ENCODE results near the gene PRKCZ. TPM values are rescaled to one million over a fixed set of nuclear protein-coding genes. Genes with fewer than 3 reads are reported as not detected.

PRKCZ gene
- polyA plus RNA-seq, 3 donors, result 0.74 to 1.9 (median 1.4) TPM

- H3K79me2 ChIP-seq (ENCODE audit: insufficient read depth, low read length), result no peaks in the 10 kb centered on the region
- H3K4me1 ChIP-seq (ENCODE audit: control insufficient read depth in 1 of 2, insufficient read depth in 2 of 2, low read length in 2 of 2), result no peaks in the 10 kb centered on the region
- H3K36me3 ChIP-seq (replicated peaks in 1 of 2; ENCODE audit: control insufficient read depth in 1 of 2, insufficient read depth in 2 of 2, low read length in 2 of 2), result no peaks in the 10 kb centered on the region
- Mint-ChIP-seq H3K36me3 (no peaks in the 10 kb centered on the region), H3K9me3 (peaks cover 0 to 3% (median 0%) of the 10 kb centered on the region in 7 donors), H3K4me3 (no peak overlapping the region), H3K27me3 (ENCODE audit: low read depth in 3 of 3) (peaks cover 2 to 6% (median 3%) of the 10 kb centered on the region in 3 donors), H3K27ac (no peak overlapping the region), H3K4me1 (no peaks in the 10 kb centered on the region)
- WGBS (ENCODE audit: insufficient coverage), result 94% methylated on average over 32 of the region's 35 CpGs
- H3K27ac ChIP-seq (ENCODE audit: low read depth in 1 of 2, low read length in 2 of 2), result no peak overlapping the region
- H3K4me3 ChIP-seq (replicated peaks in 1 of 3; ENCODE audit: low read depth in 2 of 3, low read length in 3 of 3), result no peak overlapping the region
- no peaks in the 10 kb centered on the region for H4K20me1 ChIP-seq (ENCODE audit: insufficient read depth, low read length)
- H3K9ac ChIP-seq (ENCODE audit: insufficient read depth, low read length, poor library complexity, severe bottlenecking), result no peak overlapping the region
- no peak for TF ChIP-seq CTCF (IDR thresholded peaks at IDR 0.05)
- H2AFZ ChIP-seq (ENCODE audit: insufficient read depth, low read depth, low read length, poor library complexity, severe bottlenecking), result no peak overlapping the region
- peaks cover 0 to 3% of the 10 kb centered on the region in 2 donors for H3K9me3 ChIP-seq (replicated peaks in 1 of 2; ENCODE audit: control insufficient read depth in 1 of 2, insufficient read depth in 1 of 2, low read length in 2 of 2)
- intact Hi-C loops (cut with micrococcal nuclease), result no loop called here
- no peaks in the 10 kb centered on the region for H3K27me3 ChIP-seq (ENCODE audit: control insufficient read depth in 2 of 2, insufficient read depth in 2 of 2, low read length in 2 of 2)
- no peak overlapping the region for H3K4me2 ChIP-seq (replicated peaks; ENCODE audit: extremely low read depth, low read length, poor library complexity, severe bottlenecking)
- DNase-seq, result no peak
Measured at GRCh38 chr1:2059290-2059953, 9.2 kb downstream of the PRKCZ start.

GRCh38 chr1:2060072-2060471 lies 9.9 kb downstream of the PRKCZ start:
- H3K9me3 ChIP-seq (replicated peaks in 1 of 2; ENCODE audit: control insufficient read depth in 1 of 2, insufficient read depth in 1 of 2, low read length in 2 of 2), result peaks cover 0 to 7% of the 10 kb centered on the region in 2 donors
- intact Hi-C loops (cut with micrococcal nuclease), result no loop called here
- H3K4me1 Mint-ChIP-seq, result no peaks in the 10 kb centered on the region
- peaks cover 2 to 6% (median 3%) of the 10 kb centered on the region in 3 donors for H3K27me3 Mint-ChIP-seq (ENCODE audit: low read depth in 3 of 3)
- DNase-seq, result no peak
- H3K36me3 Mint-ChIP-seq, result no peaks in the 10 kb centered on the region
- WGBS (ENCODE audit: insufficient coverage), result 90% methylated on average over 10 of the region's 15 CpGs
- H3K27ac Mint-ChIP-seq, result peak overlapping the region in 2 of 7 donors; percentile 35 to 50
- no peaks in the 10 kb centered on the region for H3K36me3 ChIP-seq (replicated peaks in 1 of 2; ENCODE audit: control insufficient read depth in 1 of 2, insufficient read depth in 2 of 2, low read length in 2 of 2)
- H3K9ac ChIP-seq (ENCODE audit: insufficient read depth, low read length, poor library complexity, severe bottlenecking), result no peak overlapping the region
- H4K20me1 ChIP-seq (ENCODE audit: insufficient read depth, low read length), result no peaks in the 10 kb centered on the region
- H2AFZ ChIP-seq (ENCODE audit: insufficient read depth, low read depth, low read length, poor library complexity, severe bottlenecking), result no peak overlapping the region
- no peak overlapping the region for H3K4me2 ChIP-seq (replicated peaks; ENCODE audit: extremely low read depth, low read length, poor library complexity, severe bottlenecking)
- H3K4me1 ChIP-seq (ENCODE audit: control insufficient read depth in 1 of 2, insufficient read depth in 2 of 2, low read length in 2 of 2), result no peaks in the 10 kb centered on the region
- no peak overlapping the region for H3K4me3 ChIP-seq (replicated peaks in 1 of 3; ENCODE audit: low read depth in 2 of 3, low read length in 3 of 3)
- no peak for TF ChIP-seq CTCF (IDR thresholded peaks at IDR 0.05)
- no peaks in the 10 kb centered on the region for H3K27me3 ChIP-seq (ENCODE audit: control insufficient read depth in 2 of 2, insufficient read depth in 2 of 2, low read length in 2 of 2)
- no peaks in the 10 kb centered on the region for H3K79me2 ChIP-seq (ENCODE audit: insufficient read depth, low read length)
- H3K9me3 Mint-ChIP-seq, result peaks cover 0 to 6% (median 3%) of the 10 kb centered on the region in 7 donors
- no peak overlapping the region for H3K4me3 Mint-ChIP-seq
- H3K27ac ChIP-seq (ENCODE audit: low read depth in 1 of 2, low read length in 2 of 2), result no peak overlapping the region
